Lower leg skin (tissue), 4 donors: Measurements from ENCODE around the gene C4orf50. TPM values are rescaled to one million over a fixed set of nuclear protein-coding genes. Genes with fewer than 3 reads are reported as not detected.
A peak's percentile ranks its signal among the peaks of the same experiment; 100 is the strongest.

Source experiments
- DNase-seq, 2 donors: peaks; one replicate each; pipeline ENCODE4 v3.0.0-alpha.2; 2019; ENCODE audit warnings: low spot score in 2 of 2
- H3K4me3 ChIP-seq: fragments of 200-600 bp; sonication (generic); 2 replicates; pipeline ENCODE4 v1.5.1; 2017; ENCODE audit warnings: mild to moderate bottlenecking, low read depth; ENCODE audit not compliant: poor library complexity, severe bottlenecking
- CTCF ChIP-seq, 3 donors: fragments of 450-650 bp; IDR thresholded peaks; one replicate each; pipeline ENCODE4 v1.5.1; 2016; ENCODE audit warnings: antibody characterized with exemption in 3 of 3, mild to moderate bottlenecking in 3 of 3, moderate library complexity in 2 of 3
- POLR2A ChIP-seq, 2 donors: fragments of 450-650 bp; IDR thresholded peaks; one replicate each; pipeline ENCODE4 v1.6.1; 2016 to 2017; ENCODE audit warnings: antibody characterized with exemption in 2 of 2, mild to moderate bottlenecking in 1 of 2, moderate library complexity in 1 of 2
- WGBS, 2 donors: methylation state at CpG; one replicate each; pipeline ENCODE4 v1.1.5; 2018; 5-methylcytosine and 5-hydroxymethylcytosine counted together
- intact Hi-C: fragments of 100-400 bp; cut with DNase I; formaldehyde crosslinking; loops from one replicate; pipeline ENCODE4 v1.15.0; 2023; ENCODE audit warnings: low total_unique reads
- total RNA-seq, 4 donors: library from RNA; depleted of rRNA; stranded (reverse); fragments of >200 nt; gene quantifications; one replicate each; pipeline ENCODE4 v1.1.0, GENCODE V29; 2016

The C4orf50 gene
- total RNA-seq, 4 donors from 2014 or later: not detected

- no peak overlapping the region for H3K4me3 ChIP-seq
- DNase-seq: peak in 1 of 2 donors; percentile 72
- intact Hi-C loops: no loop called here
- 60 to 68% methylated on average over 20 of the region's 20 CpGs for WGBS, 2 donors
- TF ChIP-seq POLR2A (IDR thresholded peaks at IDR 0.05): no peak
- TF ChIP-seq CTCF (IDR thresholded peaks at IDR 0.05): no peak
Measured at GRCh38 chr4:5959211-5959982, 58.8 kb downstream of the C4orf50 start.

GRCh38 chr4:5958199-5958735 lies 60.0 kb downstream of the C4orf50 start:
- 83 to 90% methylated on average over 15 of the region's 15 CpGs for WGBS, 2 donors
- intact Hi-C loops: no loop called here
- H3K4me3 ChIP-seq: no peak overlapping the region
- DNase-seq: peak in 1 of 2 donors; percentile 34
- no peak for TF ChIP-seq CTCF (IDR thresholded peaks at IDR 0.05)
- TF ChIP-seq POLR2A (IDR thresholded peaks at IDR 0.05): no peak

GRCh38 chr4:5957076-5957475 lies 61.2 kb downstream of the C4orf50 start:
- peak in 1 of 2 donors; percentile 80 for DNase-seq
- TF ChIP-seq CTCF (IDR thresholded peaks at IDR 0.05) (no peak), POLR2A (IDR thresholded peaks at IDR 0.05) (no peak)
- H3K4me3 ChIP-seq: no peak overlapping the region
- intact Hi-C loops: no loop called here
- WGBS, 2 donors: 18 to 44% methylated on average over 14 to 16 of the region's 16 CpGs

- no peak overlapping the region for H3K4me3 ChIP-seq
- no peak for TF ChIP-seq POLR2A (IDR thresholded peaks at IDR 0.05)
- no peak for TF ChIP-seq CTCF (IDR thresholded peaks at IDR 0.05)
- peak in 1 of 2 donors; percentile 68 for DNase-seq
- WGBS, 2 donors: 17 to 22% methylated on average over 11 to 16 of the region's 16 CpGs
- intact Hi-C loops: no loop called here
Measured at GRCh38 chr4:5956285-5957021, 61.8 kb downstream of the C4orf50 start.

GRCh38 chr4:5955856-5956255 lies 62.4 kb downstream of the C4orf50 start:
- TF ChIP-seq POLR2A (IDR thresholded peaks at IDR 0.05) (no peak), CTCF (IDR thresholded peaks at IDR 0.05) (no peak)
- 51 to 56% methylated on average over 4 of the region's 4 CpGs for WGBS, 2 donors
- DNase-seq: no peak
- intact Hi-C loops: no loop called here
- H3K4me3 ChIP-seq: no peak overlapping the region
